HEK293 (cell line): Measurements from ENCODE around the gene MRTFB.
"Not testable (repeated sequence)": the region's sequence is repeated elsewhere in the genome, so short reads cannot be mapped to it uniquely, and the experiment has no call there.

Source experiments
- CTCF ChIP-seq: fragments of 450-650 bp; formaldehyde crosslinking; IDR thresholded peaks from 2 replicates; pipeline ENCODE4 v1.5.1; 2016; ENCODE audit warnings: missing biosample characterization, missing genetic modification characterization
- ZNF561 ChIP-seq: fragments of 450-650 bp; IDR thresholded peaks from 2 replicates; pipeline ENCODE4 v1.5.1; 2018; ENCODE audit warnings: missing biosample characterization, missing genetic modification characterization, borderline replicate concordance
- ZSCAN30 ChIP-seq: fragments of 450-650 bp; IDR thresholded peaks from 2 replicates; pipeline ENCODE4 v1.5.1; 2018; ENCODE audit warnings: missing biosample characterization, mild to moderate bottlenecking, missing genetic modification characterization, moderate library complexity

- not testable (repeated sequence) for TF ChIP-seq ZNF561 (tag by site-specific recombination); CTCF (tag by site-specific recombination); ZSCAN30
Measured at GRCh38 chr16:14183962-14184361, 112.8 kb downstream of the MRTFB start.
